Naive thymus-derived CD8-positive, alpha-beta T cell (primary cell): ENCODE measurements around the gene PGBD5. TPM values are rescaled to one million over a fixed set of nuclear protein-coding genes. Genes with fewer than 3 reads are reported as not detected.
A peak's percentile ranks its signal among the peaks of the same experiment; 100 is the strongest.

Source experiments
- ATAC-seq, 2 donors: fragments of 150-1000 bp; cut with Tn5 transposase in 1 of 2; sonication (Bioruptor Pico), chemical (Tn5 transposase) in 1 of 2; 1 replicate in 1 of 2; 2 replicates in 1 of 2; pipeline ENCODE4 v1.10.0; 2021; ENCODE audit warnings: mild to moderate bottlenecking in 2 of 2, moderate library complexity in 2 of 2
- POLR2A ChIA-PET: fragments of 350-600 bp; sonication (Branson Sonifier 250); formaldehyde crosslinking; loops from one replicate; lab custom pipeline; 2021; ENCODE audit warnings: antibody characterized with exemption; lab: Charles Lee
- DNase-seq, 10 donors: peaks; one replicate each; pipeline versions ENCODE4 v3.0.0 to v3.0.0-alpha.2; 2020 to 2022
- H3K27ac Mint-ChIP-seq, 10 donors: one replicate each; pipeline ENCODE4 v1.8.0; 2020 to 2022; ENCODE audit warnings: mild to moderate bottlenecking in 10 of 10, mixed read lengths in 10 of 10, moderate library complexity in 4 of 10, inconsistent platforms in 1 of 10
- H3K27me3 Mint-ChIP-seq, 5 donors: one replicate each; pipeline ENCODE4 v1.8.0; 2021 to 2022; ENCODE audit warnings: mixed read lengths in 5 of 5
- H3K36me3 Mint-ChIP-seq, 3 donors: one replicate each; pipeline ENCODE4 v1.8.0; 2020 to 2022; ENCODE audit warnings: mixed read lengths in 3 of 3, mild to moderate bottlenecking in 2 of 3, inconsistent platforms in 1 of 3
- H3K4me1 Mint-ChIP-seq, 4 donors: one replicate each; pipeline ENCODE4 v1.8.0; 2021 to 2022; ENCODE audit warnings: mixed read lengths in 4 of 4
- H3K4me3 Mint-ChIP-seq, 10 donors: one replicate each; pipeline ENCODE4 v1.8.0; 2020 to 2022; ENCODE audit warnings: mild to moderate bottlenecking in 10 of 10, mixed read lengths in 10 of 10, moderate library complexity in 6 of 10, inconsistent platforms in 1 of 10
- H3K9me3 Mint-ChIP-seq, 9 donors: one replicate each; pipeline ENCODE4 v1.8.0; 2020 to 2022; ENCODE audit warnings: mixed read lengths in 9 of 9, mild to moderate bottlenecking in 3 of 9, inconsistent platforms in 1 of 9, moderate library complexity in 1 of 9
- polyA plus RNA-seq, 3 donors: library from polyadenylated mRNA; unstranded; fragments of 300-500 nt; fragmentation: Illumina TruSeq; gene quantifications; one replicate each; pipeline ENCODE4 v1.2.3, GENCODE V29; 2021
- total RNA-seq, 8 experiments: library from RNA in 2 of 8; stranded (reverse) in 2 of 8; gene quantifications; one replicate each; pipeline ENCODE4 v1.2.3 and lab custom pipeline; 2021 to 2026

Gene PGBD5
- total and polyA plus RNA-seq, 5 experiments from 2014 or later: not detected

GRCh38 chr1:230379928-230380327, 46.2 kb downstream of the PGBD5 start:
- H3K36me3 Mint-ChIP-seq: peaks cover 0 to 10% (median 2%) of the 10 kb centered on the region in 3 donors
- peaks cover 9 to 19% (median 12%) of the 10 kb centered on the region in 9 donors for H3K9me3 Mint-ChIP-seq
- POLR2A ChIA-PET: no interaction called here
- ATAC-seq: no peak
- no peak overlapping the region for H3K27ac Mint-ChIP-seq
- no peak overlapping the region for H3K4me3 Mint-ChIP-seq
- DNase-seq: no peak
- no peaks in the 10 kb centered on the region for H3K4me1 Mint-ChIP-seq
- peaks cover 3 to 40% (median 11%) of the 10 kb centered on the region in 5 donors for H3K27me3 Mint-ChIP-seq

GRCh38 chr1:230379462-230379861, 46.7 kb downstream of the PGBD5 start:
- Mint-ChIP-seq H3K4me3 (no peak overlapping the region), H3K27ac (no peak overlapping the region), H3K9me3 (peaks cover 9 to 19% (median 12%) of the 10 kb centered on the region in 9 donors), H3K36me3 (peaks cover 0 to 10% (median 2%) of the 10 kb centered on the region in 3 donors), H3K4me1 (no peaks in the 10 kb centered on the region), H3K27me3 (peaks cover 6 to 36% (median 11%) of the 10 kb centered on the region in 5 donors)
- no peak for ATAC-seq
- no peak for DNase-seq
- POLR2A ChIA-PET: no interaction called here

GRCh38 chr1:230377851-230378250, 48.3 kb downstream of the PGBD5 start:
- Mint-ChIP-seq H3K4me1 (no peaks in the 10 kb centered on the region), H3K9me3 (peaks cover 9 to 19% (median 12%) of the 10 kb centered on the region in 9 donors), H3K27me3 (peaks cover 6 to 25% (median 11%) of the 10 kb centered on the region in 5 donors), H3K36me3 (peaks cover 0 to 10% (median 2%) of the 10 kb centered on the region in 3 donors), H3K4me3 (no peak overlapping the region), H3K27ac (no peak overlapping the region)
- no peak for ATAC-seq
- no peak for DNase-seq
- POLR2A ChIA-PET: no interaction called here

- H3K4me3 Mint-ChIP-seq: no peak overlapping the region
- peaks cover 0 to 10% (median 2%) of the 10 kb centered on the region in 3 donors for H3K36me3 Mint-ChIP-seq
- H3K27me3 Mint-ChIP-seq: peaks cover 6 to 24% (median 11%) of the 10 kb centered on the region in 5 donors
- H3K4me1 Mint-ChIP-seq: no peaks in the 10 kb centered on the region
- no peak overlapping the region for H3K27ac Mint-ChIP-seq
- POLR2A ChIA-PET: no interaction called here
- no peak for DNase-seq
- no peak for ATAC-seq
- peaks cover 9 to 19% (median 12%) of the 10 kb centered on the region in 9 donors for H3K9me3 Mint-ChIP-seq
Measured at GRCh38 chr1:230377324-230377723, 48.8 kb downstream of the PGBD5 start.

- Mint-ChIP-seq H3K4me3 (no peak overlapping the region), H3K4me1 (no peaks in the 10 kb centered on the region), H3K36me3 (peaks cover 0 to 10% (median 2%) of the 10 kb centered on the region in 3 donors), H3K27me3 (peaks cover 3 to 14% (median 10%) of the 10 kb centered on the region in 5 donors), H3K27ac (no peak overlapping the region), H3K9me3 (peaks cover 9 to 17% (median 12%) of the 10 kb centered on the region in 9 donors)
- ATAC-seq: no peak
- POLR2A ChIA-PET: no interaction called here
- DNase-seq: no peak
Measured at GRCh38 chr1:230376296-230376695, 49.8 kb downstream of the PGBD5 start.

GRCh38 chr1:230375780-230376179, 50.4 kb downstream of the PGBD5 start:
- ATAC-seq: no peak
- no peak for DNase-seq
- Mint-ChIP-seq H3K27me3 (peaks cover 3 to 13% (median 10%) of the 10 kb centered on the region in 5 donors), H3K4me1 (no peaks in the 10 kb centered on the region), H3K4me3 (no peak overlapping the region), H3K27ac (no peak overlapping the region), H3K36me3 (peaks cover 0 to 10% (median 2%) of the 10 kb centered on the region in 3 donors), H3K9me3 (peaks cover 9 to 17% (median 12%) of the 10 kb centered on the region in 9 donors)
- POLR2A ChIA-PET: no interaction called here

- peaks cover 3 to 13% (median 10%) of the 10 kb centered on the region in 5 donors for H3K27me3 Mint-ChIP-seq
- peaks cover 9 to 17% (median 12%) of the 10 kb centered on the region in 9 donors for H3K9me3 Mint-ChIP-seq
- H3K4me3 Mint-ChIP-seq: no peak overlapping the region
- no peaks in the 10 kb centered on the region for H3K4me1 Mint-ChIP-seq
- peaks cover 0 to 10% (median 2%) of the 10 kb centered on the region in 3 donors for H3K36me3 Mint-ChIP-seq
- ATAC-seq (no peak), DNase-seq (no peak)
- no peak overlapping the region for H3K27ac Mint-ChIP-seq
- POLR2A ChIA-PET: no interaction called here
Measured at GRCh38 chr1:230375147-230375546, 51.0 kb downstream of the PGBD5 start.

- Mint-ChIP-seq H3K36me3 (no peaks in the 10 kb centered on the region), H3K27me3 (peaks cover 0 to 27% (median 6%) of the 10 kb centered on the region in 5 donors), H3K27ac (no peak overlapping the region), H3K4me3 (no peak overlapping the region), H3K9me3 (no peaks in the 10 kb centered on the region), H3K4me1 (no peaks in the 10 kb centered on the region)
- POLR2A ChIA-PET: no interaction called here
- DNase-seq: no peak
- ATAC-seq: no peak
Measured at GRCh38 chr1:230371923-230372703, 54.0 kb downstream of the PGBD5 start.

GRCh38 chr1:230370109-230370508, 56.0 kb downstream of the PGBD5 start:
- H3K4me1 Mint-ChIP-seq: no peaks in the 10 kb centered on the region
- no peak overlapping the region for H3K27ac Mint-ChIP-seq
- POLR2A ChIA-PET: no interaction called here
- no peak overlapping the region for H3K4me3 Mint-ChIP-seq
- no peak for DNase-seq
- no peaks in the 10 kb centered on the region for H3K36me3 Mint-ChIP-seq
- H3K9me3 Mint-ChIP-seq: no peaks in the 10 kb centered on the region
- H3K27me3 Mint-ChIP-seq: peaks cover 3 to 41% (median 11%) of the 10 kb centered on the region in 5 donors
- no peak for ATAC-seq

GRCh38 chr1:230368871-230369270, 57.3 kb downstream of the PGBD5 start:
- H3K27ac Mint-ChIP-seq: no peak overlapping the region
- no peaks in the 10 kb centered on the region for H3K9me3 Mint-ChIP-seq
- H3K4me3 Mint-ChIP-seq: no peak overlapping the region
- peaks cover 3 to 41% (median 8%) of the 10 kb centered on the region in 5 donors for H3K27me3 Mint-ChIP-seq
- no peaks in the 10 kb centered on the region for H3K36me3 Mint-ChIP-seq
- DNase-seq: no peak
- ATAC-seq: no peak
- POLR2A ChIA-PET: no interaction called here
- no peaks in the 10 kb centered on the region for H3K4me1 Mint-ChIP-seq

GRCh38 chr1:230368363-230368762, 57.8 kb downstream of the PGBD5 start:
- H3K4me3 Mint-ChIP-seq: no peak overlapping the region
- peaks cover 3 to 41% (median 11%) of the 10 kb centered on the region in 5 donors for H3K27me3 Mint-ChIP-seq
- H3K36me3 Mint-ChIP-seq: no peaks in the 10 kb centered on the region
- H3K9me3 Mint-ChIP-seq: no peaks in the 10 kb centered on the region
- POLR2A ChIA-PET: no interaction called here
- DNase-seq: no peak
- peak overlapping the region in 1 of 10 donors; percentile 43 for H3K27ac Mint-ChIP-seq
- no peaks in the 10 kb centered on the region for H3K4me1 Mint-ChIP-seq
- no peak for ATAC-seq

- H3K9me3 Mint-ChIP-seq: no peaks in the 10 kb centered on the region
- no peak for ATAC-seq
- no peaks in the 10 kb centered on the region for H3K4me1 Mint-ChIP-seq
- no peak for DNase-seq
- peaks cover 3 to 41% (median 12%) of the 10 kb centered on the region in 5 donors for H3K27me3 Mint-ChIP-seq
- H3K27ac Mint-ChIP-seq: no peak overlapping the region
- H3K36me3 Mint-ChIP-seq: no peaks in the 10 kb centered on the region
- POLR2A ChIA-PET: no interaction called here
- no peak overlapping the region for H3K4me3 Mint-ChIP-seq
Measured at GRCh38 chr1:230366504-230366915, 59.6 kb downstream of the PGBD5 start.

- POLR2A ChIA-PET: no interaction called here
- DNase-seq: no peak
- H3K9me3 Mint-ChIP-seq: no peaks in the 10 kb centered on the region
- no peaks in the 10 kb centered on the region for H3K36me3 Mint-ChIP-seq
- H3K27ac Mint-ChIP-seq: peak overlapping the region in 1 of 10 donors; percentile 11
- no peak for ATAC-seq
- no peaks in the 10 kb centered on the region for H3K4me1 Mint-ChIP-seq
- no peak overlapping the region for H3K4me3 Mint-ChIP-seq
- peaks cover 3 to 41% (median 12%) of the 10 kb centered on the region in 5 donors for H3K27me3 Mint-ChIP-seq
Measured at GRCh38 chr1:230365723-230366307, 60.3 kb downstream of the PGBD5 start.
